ENCODE results near the gene HIF3A.

The HIF3A gene

GRCh38 chr19:46383846-46384245 is 87.0 kb downstream of the HIF3A start:
- no peak for DNase-seq
- Histone ChIP-seq H3K27me3 (replicated peaks; ENCODE audit: insufficient read depth, low read length) (no peaks in the 10 kb centered on the region), H3K4me1 (ENCODE audit: low read length) (no peaks in the 10 kb centered on the region), H3K9me2 (replicated peaks; ENCODE audit: insufficient read depth, low read length) (no peaks in the 10 kb centered on the region), H3F3A (ENCODE audit: insufficient read depth, low read length) (no peaks in the 10 kb centered on the region), H3K4me2 (ENCODE audit: low read depth, low read length) (no peak overlapping the region), H3K9me3 (replicated peaks; ENCODE audit: insufficient read depth, low read length) (no peaks in the 10 kb centered on the region), H3K36me3 (replicated peaks; ENCODE audit: insufficient read depth, low read length) (no peaks in the 10 kb centered on the region; the same call in 1 of the 2 replicates), H3K27ac (ENCODE audit: low read length) (no peak overlapping the region), H2AFZ (ENCODE audit: low read length) (no peak overlapping the region), H4K20me1 (ENCODE audit: insufficient read depth, low read length) (no peaks in the 10 kb centered on the region), H3K9ac (ENCODE audit: low read length) (no peak overlapping the region), H3K79me2 (ENCODE audit: low read length) (no peaks in the 10 kb centered on the region), H3K4me3 (ENCODE audit: low read length) (no peak overlapping the region)
- TF ChIP-seq CTCF (IDR thresholded peaks at IDR 0.05; ENCODE audit: low read length) (no peak), EZH2 (optimal IDR thresholded peaks at IDR 0.05; ENCODE audit: low read depth, low read length) (no peak)

GRCh38 chr19:46384396-46384795 is 87.6 kb downstream of the HIF3A start:
- Histone ChIP-seq H3K9ac (ENCODE audit: low read length) (no peak overlapping the region), H3K36me3 (replicated peaks; ENCODE audit: insufficient read depth, low read length) (no peaks in the 10 kb centered on the region; the same call in 1 of the 2 replicates), H3K79me2 (ENCODE audit: low read length) (no peaks in the 10 kb centered on the region), H3K9me3 (replicated peaks; ENCODE audit: insufficient read depth, low read length) (no peaks in the 10 kb centered on the region), H2AFZ (ENCODE audit: low read length) (no peak overlapping the region), H3K27ac (ENCODE audit: low read length) (no peak overlapping the region), H3K4me2 (ENCODE audit: low read depth, low read length) (no peak overlapping the region), H4K20me1 (ENCODE audit: insufficient read depth, low read length) (no peaks in the 10 kb centered on the region), H3K4me3 (ENCODE audit: low read length) (no peak overlapping the region), H3K27me3 (replicated peaks; ENCODE audit: insufficient read depth, low read length) (no peaks in the 10 kb centered on the region), H3F3A (ENCODE audit: insufficient read depth, low read length) (no peaks in the 10 kb centered on the region), H3K4me1 (ENCODE audit: low read length) (no peaks in the 10 kb centered on the region), H3K9me2 (replicated peaks; ENCODE audit: insufficient read depth, low read length) (no peaks in the 10 kb centered on the region)
- no peak for TF ChIP-seq EZH2 (optimal IDR thresholded peaks at IDR 0.05; ENCODE audit: low read depth, low read length)
- no peak for DNase-seq

- H3K4me3 ChIP-seq (ENCODE audit: low read length), result no peak overlapping the region
- H3K27ac ChIP-seq (ENCODE audit: low read length), result no peak overlapping the region
- H3K9me3 ChIP-seq (replicated peaks; ENCODE audit: insufficient read depth, low read length), result no peaks in the 10 kb centered on the region
- H3K4me2 ChIP-seq (ENCODE audit: low read depth, low read length), result no peak overlapping the region
- no peak overlapping the region for H3K9ac ChIP-seq (ENCODE audit: low read length)
- no peaks in the 10 kb centered on the region for H4K20me1 ChIP-seq (ENCODE audit: insufficient read depth, low read length)
- no peak overlapping the region for H2AFZ ChIP-seq (ENCODE audit: low read length)
- no peaks in the 10 kb centered on the region for H3K79me2 ChIP-seq (ENCODE audit: low read length)
- H3K36me3 ChIP-seq (replicated peaks; ENCODE audit: insufficient read depth, low read length), result no peaks in the 10 kb centered on the region; the same call in 1 of the 2 replicates
- no peak for DNase-seq
- no peaks in the 10 kb centered on the region for H3K9me2 ChIP-seq (replicated peaks; ENCODE audit: insufficient read depth, low read length)
- no peaks in the 10 kb centered on the region for H3K4me1 ChIP-seq (ENCODE audit: low read length)
- H3F3A ChIP-seq (ENCODE audit: insufficient read depth, low read length), result no peaks in the 10 kb centered on the region
- TF ChIP-seq EZH2 (optimal IDR thresholded peaks at IDR 0.05; ENCODE audit: low read depth, low read length), result no peak
- TF ChIP-seq EZH2phosphoT487 (IDR thresholded peaks at IDR 0.05; ENCODE audit: low read length), result no peak
- TF ChIP-seq CTCF (IDR thresholded peaks at IDR 0.05; ENCODE audit: low read length), result no peak
- no peaks in the 10 kb centered on the region for H3K27me3 ChIP-seq (replicated peaks; ENCODE audit: insufficient read depth, low read length)
These were observed 88.8 kb downstream of the HIF3A start for GRCh38 chr19:46385636-46386035.

GRCh38 chr19:46386151-46386550 is 89.3 kb downstream of the HIF3A start:
- no peak overlapping the region for H3K27ac ChIP-seq (ENCODE audit: low read length)
- no peak for DNase-seq
- H3K4me3 ChIP-seq (ENCODE audit: low read length), result no peak overlapping the region
- H3K4me2 ChIP-seq (ENCODE audit: low read depth, low read length), result no peak overlapping the region
- H3K9me2 ChIP-seq (replicated peaks; ENCODE audit: insufficient read depth, low read length), result no peaks in the 10 kb centered on the region
- no peaks in the 10 kb centered on the region for H3K4me1 ChIP-seq (ENCODE audit: low read length)
- TF ChIP-seq EZH2 (optimal IDR thresholded peaks at IDR 0.05; ENCODE audit: low read depth, low read length), result no peak
- H3K27me3 ChIP-seq (replicated peaks; ENCODE audit: insufficient read depth, low read length), result no peaks in the 10 kb centered on the region
- no peak overlapping the region for H2AFZ ChIP-seq (ENCODE audit: low read length)
- H3K79me2 ChIP-seq (ENCODE audit: low read length), result no peaks in the 10 kb centered on the region
- H4K20me1 ChIP-seq (ENCODE audit: insufficient read depth, low read length), result no peaks in the 10 kb centered on the region
- no peak overlapping the region for H3K9ac ChIP-seq (ENCODE audit: low read length)
- H3K36me3 ChIP-seq (replicated peaks; ENCODE audit: insufficient read depth, low read length), result no peaks in the 10 kb centered on the region; the same call in 1 of the 2 replicates
- no peaks in the 10 kb centered on the region for H3K9me3 ChIP-seq (replicated peaks; ENCODE audit: insufficient read depth, low read length)
- H3F3A ChIP-seq (ENCODE audit: insufficient read depth, low read length), result no peaks in the 10 kb centered on the region
